ENCODE results near the gene OSGIN1.
A peak's percentile ranks its signal among the peaks of the same experiment; 100 is the strongest.

Gene OSGIN1

GRCh38 chr16:83925957-83926725, 26.9 kb upstream of the OSGIN1 start:
- ChIA-PET POLR2A (no interaction called here), CTCF (interaction anchor here (0.7 to 6.4 kb wide), 14 partner anchors 9 to 261 kb away, joined by 3 to 45 read pairs (median 4); partner anchors contain the start of genes OSGIN1 and TAF1C)
- TF ChIP-seq, protein P1, sequence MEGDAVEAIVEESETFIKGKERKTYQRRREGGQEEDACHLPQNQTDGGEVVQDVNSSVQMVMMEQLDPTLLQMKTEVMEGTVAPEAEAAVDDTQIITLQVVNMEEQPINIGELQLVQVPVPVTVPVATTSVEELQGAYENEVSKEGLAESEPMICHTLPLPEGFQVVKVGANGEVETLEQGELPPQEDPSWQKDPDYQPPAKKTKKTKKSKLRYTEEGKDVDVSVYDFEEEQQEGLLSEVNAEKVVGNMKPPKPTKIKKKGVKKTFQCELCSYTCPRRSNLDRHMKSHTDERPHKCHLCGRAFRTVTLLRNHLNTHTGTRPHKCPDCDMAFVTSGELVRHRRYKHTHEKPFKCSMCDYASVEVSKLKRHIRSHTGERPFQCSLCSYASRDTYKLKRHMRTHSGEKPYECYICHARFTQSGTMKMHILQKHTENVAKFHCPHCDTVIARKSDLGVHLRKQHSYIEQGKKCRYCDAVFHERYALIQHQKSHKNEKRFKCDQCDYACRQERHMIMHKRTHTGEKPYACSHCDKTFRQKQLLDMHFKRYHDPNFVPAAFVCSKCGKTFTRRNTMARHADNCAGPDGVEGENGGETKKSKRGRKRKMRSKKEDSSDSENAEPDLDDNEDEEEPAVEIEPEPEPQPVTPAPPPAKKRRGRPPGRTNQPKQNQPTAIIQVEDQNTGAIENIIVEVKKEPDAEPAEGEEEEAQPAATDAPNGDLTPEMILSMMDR (IDR thresholded peaks at IDR 0.05; ENCODE audit: control extremely low read depth, extremely low read depth, low read depth, missing control alignments), result peak; percentile 7
- DNase-seq (ENCODE audit: extremely low spot score), result no peak

DNA sequence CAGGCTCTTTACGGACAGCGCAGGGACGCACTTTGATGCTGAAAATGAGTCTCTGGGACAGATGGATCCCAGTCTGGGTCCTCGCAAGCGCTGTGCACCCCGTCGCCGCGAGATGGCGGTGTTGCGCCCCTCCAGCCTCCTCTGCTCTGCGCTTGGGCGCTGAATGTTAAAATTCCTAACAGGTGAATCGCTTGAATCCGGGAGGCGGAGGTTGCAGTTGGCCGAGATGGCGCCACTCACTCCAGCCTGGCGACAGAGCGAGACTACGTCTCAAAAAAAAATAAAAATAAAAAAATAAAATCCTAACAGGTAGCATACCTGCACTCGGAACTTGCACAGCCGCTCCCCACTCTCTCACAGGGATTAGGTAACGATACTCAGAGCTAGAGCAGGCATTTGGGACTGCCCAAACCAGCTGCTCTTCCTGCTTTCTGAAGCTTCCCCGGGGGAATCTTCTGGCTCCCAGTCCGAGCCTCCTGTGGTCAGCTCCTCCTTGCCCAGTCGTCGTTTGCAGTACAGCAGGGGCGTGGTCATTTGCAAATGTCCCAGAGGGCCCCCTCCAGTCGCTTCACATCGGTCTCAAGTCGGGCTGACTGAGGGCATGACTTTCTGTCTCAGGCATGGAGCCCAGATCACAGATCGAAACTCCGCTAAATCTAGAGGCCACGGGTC, 26.2 kb upstream of the OSGIN1 start:
- CTCF ChIA-PET, result interaction anchor here (0.7 to 6.4 kb wide), 15 partner anchors 10 to 260 kb away, joined by 3 to 45 read pairs (median 4); partner anchors contain the start of genes OSGIN1 and TAF1C
- TF ChIP-seq, protein P1 (IDR thresholded peaks at IDR 0.05; ENCODE audit: control extremely low read depth, extremely low read depth, low read depth, missing control alignments), result peak; percentile 98

DNA sequence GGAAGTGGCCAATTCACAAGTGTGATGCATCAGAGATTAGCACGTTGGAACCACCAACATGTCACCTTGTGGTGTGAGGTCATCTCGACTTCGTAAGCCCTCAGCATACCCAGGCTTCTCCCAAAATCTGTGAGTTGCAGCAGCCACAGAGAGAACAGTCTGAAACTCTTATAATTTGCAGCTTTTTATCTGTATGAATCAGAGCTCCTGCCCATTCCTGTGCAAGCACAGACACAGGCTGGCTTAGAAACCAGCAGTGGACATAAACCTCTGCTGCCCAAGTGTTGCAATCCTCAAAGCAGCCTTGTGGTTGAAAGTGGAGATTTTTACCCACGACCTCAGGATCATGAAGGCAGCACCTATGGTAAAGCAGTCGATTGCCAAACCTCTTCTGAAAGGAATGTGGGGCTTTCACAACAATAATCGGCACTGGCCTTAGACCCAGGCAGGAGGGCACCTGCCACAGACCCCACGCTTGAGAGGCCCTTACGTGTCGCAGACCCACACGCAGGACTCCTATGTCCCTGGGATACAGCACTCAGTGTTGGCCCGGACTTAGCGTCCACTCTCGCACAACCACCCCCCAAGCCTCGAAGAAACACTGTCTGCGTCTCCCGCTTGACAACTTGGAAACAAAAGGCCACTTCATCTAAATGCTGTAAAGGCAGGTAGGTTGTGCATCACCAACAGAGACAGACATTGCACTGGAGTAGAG, 24.5 kb upstream of the OSGIN1 start:
- no peak for DNase-seq (ENCODE audit: extremely low spot score)
- CTCF ChIA-PET, result interaction anchor here (1.2 to 6.4 kb wide), 8 partner anchors 10 to 260 kb away, joined by 4 to 45 read pairs (median 6); partner anchors contain the start of genes OSGIN1 and TAF1C

More for the DNA sequence above, 26.2 kb upstream of the OSGIN1 start:
- POLR2A ChIA-PET, result no interaction called here
- DNase-seq (ENCODE audit: extremely low spot score), result peak; percentile 84

DNA sequence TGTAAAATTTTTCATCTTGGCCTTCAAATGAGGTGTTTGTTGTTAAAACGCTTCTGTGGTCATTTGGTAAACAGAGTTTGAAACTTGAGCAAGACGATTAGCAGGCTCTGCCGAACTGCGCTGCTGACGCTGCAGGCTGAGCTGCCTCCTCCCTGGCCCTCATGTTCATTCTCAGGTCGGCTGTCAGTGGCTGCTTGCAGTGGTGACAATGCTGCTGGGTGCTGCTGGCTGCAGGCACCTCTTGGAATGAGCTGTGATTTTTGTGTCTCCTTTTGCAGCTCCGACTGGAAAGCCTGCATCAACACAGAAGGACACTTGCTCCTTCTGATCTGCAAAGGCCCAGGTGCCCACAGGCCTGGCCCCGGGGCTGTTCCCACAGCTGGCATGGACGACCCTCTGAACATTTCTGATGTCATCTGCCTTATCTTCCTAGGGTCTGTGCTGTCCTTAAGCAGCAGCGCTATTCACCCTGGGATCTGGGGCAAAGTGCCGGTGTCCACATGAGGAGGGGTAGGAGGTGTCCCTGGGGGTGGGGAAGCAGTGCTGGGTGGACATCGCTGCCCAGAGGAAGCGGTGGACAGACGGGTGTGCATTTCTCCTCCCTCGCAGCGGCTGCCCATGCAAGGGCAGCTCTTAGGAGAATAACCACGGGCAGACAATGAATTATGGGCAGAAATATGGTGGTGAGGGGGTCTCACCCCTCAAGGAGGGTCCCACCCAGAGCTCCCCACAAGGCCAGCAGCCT, 23.1 kb upstream of the OSGIN1 start:
- ChIA-PET POLR2A (no interaction called here), CTCF (interaction anchor here (1.0 to 2.3 kb wide), 7 partner anchors 8 to 259 kb away, joined by 3 to 10 read pairs (median 4); partner anchors contain the start of gene TAF1C)
- TF ChIP-seq, protein P1 (IDR thresholded peaks at IDR 0.05; ENCODE audit: control extremely low read depth, extremely low read depth, low read depth, missing control alignments), result no peak
- DNase-seq (ENCODE audit: extremely low spot score), result no peak

More for the DNA sequence above, 24.5 kb upstream of the OSGIN1 start:
- TF ChIP-seq, protein P1 (IDR thresholded peaks at IDR 0.05; ENCODE audit: control extremely low read depth, extremely low read depth, low read depth, missing control alignments), result no peak
- POLR2A ChIA-PET, result no interaction called here

DNA sequence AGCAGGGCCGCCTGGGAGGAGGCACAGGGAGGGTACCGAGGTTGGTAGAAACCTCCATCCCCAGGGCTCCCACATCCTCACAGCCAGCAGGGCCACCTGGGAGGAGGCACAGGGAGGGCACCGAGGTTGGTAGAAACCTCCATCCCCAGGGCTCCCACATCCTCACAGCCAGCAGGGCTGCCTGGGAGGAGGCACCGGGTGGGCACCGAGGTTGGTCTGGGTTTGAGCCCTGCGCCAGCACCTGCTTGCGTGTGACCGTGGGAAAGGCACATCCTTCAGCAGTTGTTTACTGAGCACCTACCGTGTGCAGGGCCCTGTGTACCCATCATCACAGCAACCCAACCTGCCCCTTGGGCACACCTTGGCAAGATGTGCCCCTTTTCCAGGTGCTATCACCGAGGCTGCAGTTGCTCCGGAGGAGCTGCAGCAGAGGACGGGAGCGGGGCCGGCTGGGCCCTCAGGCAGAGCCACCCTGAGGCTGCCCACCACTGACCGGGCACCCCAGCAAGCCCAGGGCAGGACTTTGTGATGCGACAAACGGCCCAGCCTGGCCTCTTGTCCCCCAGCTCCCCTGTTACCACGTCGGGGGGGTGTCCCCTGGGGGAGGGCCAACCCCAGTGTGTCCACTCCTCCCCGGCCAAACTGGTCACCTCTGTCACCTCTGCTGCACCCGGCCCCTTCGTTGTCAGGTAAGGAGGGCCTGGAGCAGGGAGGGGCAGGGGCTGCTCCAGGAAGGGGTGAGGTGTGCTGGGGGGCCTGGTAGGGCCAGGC, 22.1 kb upstream of the OSGIN1 start:
- POLR2A ChIA-PET, result no interaction called here

More for the DNA sequence above, 22.1 kb upstream of the OSGIN1 start:
- TF ChIP-seq, protein P1 (IDR thresholded peaks at IDR 0.05; ENCODE audit: control extremely low read depth, extremely low read depth, low read depth, missing control alignments), result no peak
- CTCF ChIA-PET, result interaction anchor here (0.9 kb wide), 1 partner anchor 132 kb away, joined by 3 read pairs; no protein-coding TSS in a partner anchor
- no peak for DNase-seq (ENCODE audit: extremely low spot score)

Measured in GM10248 (cell line).